Measurements from ENCODE around the gene AREL1.

DNA sequence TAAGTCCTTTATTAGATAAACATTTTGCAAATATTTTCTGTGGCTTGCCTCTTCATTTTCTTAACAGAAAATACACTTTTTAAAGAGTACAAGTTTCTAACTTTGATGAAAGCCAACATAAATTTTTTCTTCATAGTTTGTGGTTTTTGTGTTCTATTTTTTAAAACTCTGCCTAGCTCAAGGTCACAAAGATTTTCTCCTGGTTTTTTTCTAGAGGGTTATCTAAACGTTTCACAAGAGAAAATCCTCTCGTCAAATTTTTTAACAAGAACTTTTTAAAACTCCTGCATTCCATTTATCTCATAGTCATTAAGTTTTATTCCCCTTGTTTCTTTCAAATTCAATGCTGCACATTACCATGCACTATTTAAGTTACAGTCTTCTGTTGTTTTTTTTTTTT is 8.2 kb downstream of the AREL1 start:
- TF ChIP-seq, protein P1, sequence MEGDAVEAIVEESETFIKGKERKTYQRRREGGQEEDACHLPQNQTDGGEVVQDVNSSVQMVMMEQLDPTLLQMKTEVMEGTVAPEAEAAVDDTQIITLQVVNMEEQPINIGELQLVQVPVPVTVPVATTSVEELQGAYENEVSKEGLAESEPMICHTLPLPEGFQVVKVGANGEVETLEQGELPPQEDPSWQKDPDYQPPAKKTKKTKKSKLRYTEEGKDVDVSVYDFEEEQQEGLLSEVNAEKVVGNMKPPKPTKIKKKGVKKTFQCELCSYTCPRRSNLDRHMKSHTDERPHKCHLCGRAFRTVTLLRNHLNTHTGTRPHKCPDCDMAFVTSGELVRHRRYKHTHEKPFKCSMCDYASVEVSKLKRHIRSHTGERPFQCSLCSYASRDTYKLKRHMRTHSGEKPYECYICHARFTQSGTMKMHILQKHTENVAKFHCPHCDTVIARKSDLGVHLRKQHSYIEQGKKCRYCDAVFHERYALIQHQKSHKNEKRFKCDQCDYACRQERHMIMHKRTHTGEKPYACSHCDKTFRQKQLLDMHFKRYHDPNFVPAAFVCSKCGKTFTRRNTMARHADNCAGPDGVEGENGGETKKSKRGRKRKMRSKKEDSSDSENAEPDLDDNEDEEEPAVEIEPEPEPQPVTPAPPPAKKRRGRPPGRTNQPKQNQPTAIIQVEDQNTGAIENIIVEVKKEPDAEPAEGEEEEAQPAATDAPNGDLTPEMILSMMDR (IDR thresholded peaks at IDR 0.05; ENCODE audit: low read depth, low read length, poor library complexity, severe bottlenecking): no peak
- no peak for TF ChIP-seq EZH2phosphoT487 (IDR thresholded peaks at IDR 0.05; ENCODE audit: borderline replicate concordance, low read length)
